Stimulated activated CD4-positive, alpha-beta T cell treated with anti-CD3 and anti-CD28 coated beads, Interleukin-15, amount 100 ng/mL, for 48 hours (primary cell): ENCODE data around the gene GPRC6A.
"Not testable (repeated sequence)": the region's sequence is repeated elsewhere in the genome, so short reads cannot be mapped to it uniquely, and the experiment has no call there.

Experiments used
- DNase-seq, 2 donors: peaks; one replicate each; pipeline ENCODE4 v3.0.0-alpha.2; 2020; ENCODE audit warnings: low read depth in 2 of 2

GPRC6A gene, protein sequence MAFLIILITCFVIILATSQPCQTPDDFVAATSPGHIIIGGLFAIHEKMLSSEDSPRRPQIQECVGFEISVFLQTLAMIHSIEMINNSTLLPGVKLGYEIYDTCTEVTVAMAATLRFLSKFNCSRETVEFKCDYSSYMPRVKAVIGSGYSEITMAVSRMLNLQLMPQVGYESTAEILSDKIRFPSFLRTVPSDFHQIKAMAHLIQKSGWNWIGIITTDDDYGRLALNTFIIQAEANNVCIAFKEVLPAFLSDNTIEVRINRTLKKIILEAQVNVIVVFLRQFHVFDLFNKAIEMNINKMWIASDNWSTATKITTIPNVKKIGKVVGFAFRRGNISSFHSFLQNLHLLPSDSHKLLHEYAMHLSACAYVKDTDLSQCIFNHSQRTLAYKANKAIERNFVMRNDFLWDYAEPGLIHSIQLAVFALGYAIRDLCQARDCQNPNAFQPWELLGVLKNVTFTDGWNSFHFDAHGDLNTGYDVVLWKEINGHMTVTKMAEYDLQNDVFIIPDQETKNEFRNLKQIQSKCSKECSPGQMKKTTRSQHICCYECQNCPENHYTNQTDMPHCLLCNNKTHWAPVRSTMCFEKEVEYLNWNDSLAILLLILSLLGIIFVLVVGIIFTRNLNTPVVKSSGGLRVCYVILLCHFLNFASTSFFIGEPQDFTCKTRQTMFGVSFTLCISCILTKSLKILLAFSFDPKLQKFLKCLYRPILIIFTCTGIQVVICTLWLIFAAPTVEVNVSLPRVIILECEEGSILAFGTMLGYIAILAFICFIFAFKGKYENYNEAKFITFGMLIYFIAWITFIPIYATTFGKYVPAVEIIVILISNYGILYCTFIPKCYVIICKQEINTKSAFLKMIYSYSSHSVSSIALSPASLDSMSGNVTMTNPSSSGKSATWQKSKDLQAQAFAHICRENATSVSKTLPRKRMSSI

GRCh38 chr6:116828983-116829382, at the start of gene GPRC6A:
Gene GPRC6A, minus strand, starts transcription at chr6:116829083. Its CDS starts 70 bp downstream, at chr6:116829013.
- no peak for DNase-seq

DNA sequence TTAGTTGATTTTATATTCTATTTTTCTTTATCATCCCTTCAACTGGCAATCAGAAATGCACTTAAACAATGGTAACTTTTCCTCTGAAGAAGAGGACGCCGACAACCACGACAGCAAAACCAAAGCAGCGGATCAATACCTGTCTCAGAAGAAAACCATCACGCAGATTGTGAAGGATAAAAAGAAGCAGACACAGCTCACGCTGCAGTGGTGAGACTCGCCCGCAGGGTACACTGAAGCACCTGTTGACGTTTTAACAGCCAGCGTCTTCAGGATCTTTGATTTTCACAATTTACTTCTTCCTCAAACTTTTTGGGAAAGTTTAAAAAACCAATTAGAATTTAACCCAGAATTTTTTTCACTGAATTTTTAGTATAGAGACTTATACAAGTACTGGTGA, 48.9 kb upstream of the GPRC6A start:
- DNase-seq: no peak

- DNase-seq: no peak
These were observed 48.0 kb upstream of the GPRC6A start, which contains the start of gene RFX6 for GRCh38 chr6:116876635-116877611. Gene RFX6, plus strand, starts transcription at chr6:116877242. Its CDS starts 34 bp downstream, at chr6:116877276.

- no peak for DNase-seq
These were observed 47.2 kb upstream of the GPRC6A start for GRCh38 chr6:116876107-116876506.

DNA sequence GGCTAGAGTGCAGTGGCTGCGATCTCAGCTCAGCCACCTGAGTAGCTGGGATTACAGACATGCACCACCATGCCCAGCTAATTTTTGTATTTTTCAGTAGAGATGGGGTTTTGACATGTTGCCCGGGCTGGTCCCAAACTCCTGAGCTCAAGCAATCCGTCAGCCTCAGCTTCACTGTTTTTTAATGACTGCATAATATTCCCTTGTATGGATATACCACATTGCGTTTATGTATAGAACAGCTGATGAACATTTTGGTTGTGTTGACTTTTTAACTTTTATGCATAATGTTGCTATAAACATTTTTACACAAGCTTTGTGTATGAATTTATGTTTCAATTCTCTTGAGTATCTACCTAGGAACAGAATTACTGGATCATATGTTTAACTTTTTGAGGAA, 43.9 kb upstream of the GPRC6A start:
- DNase-seq: no peak

- no peak for DNase-seq
These were observed 37.5 kb upstream of the GPRC6A start for GRCh38 chr6:116866281-116866871.

DNA sequence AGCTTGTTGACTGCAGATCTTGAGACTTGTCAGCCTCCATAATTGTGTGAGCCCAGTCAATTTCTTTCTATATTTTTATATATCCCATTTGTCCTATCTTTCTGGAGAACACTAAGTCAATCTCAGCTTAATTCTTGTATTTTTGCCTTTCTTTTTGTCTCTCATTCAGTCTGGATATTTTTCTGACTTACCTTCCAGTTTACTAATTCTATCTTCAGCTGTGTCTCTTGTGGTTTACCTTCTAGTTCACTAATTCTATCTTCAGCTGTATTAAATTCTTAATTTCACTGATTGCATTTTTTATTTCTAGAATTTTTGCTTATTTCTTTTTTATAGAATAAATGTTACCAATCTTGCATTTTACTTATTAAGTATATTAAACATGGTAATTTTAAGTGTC, 30.4 kb upstream of the GPRC6A start:
- no peak for DNase-seq

- no peak for DNase-seq
These were observed 29.2 kb upstream of the GPRC6A start for GRCh38 chr6:116858060-116858459.

- no peak for DNase-seq
These were observed 18.3 kb upstream of the GPRC6A start for GRCh38 chr6:116847227-116847626.

DNA sequence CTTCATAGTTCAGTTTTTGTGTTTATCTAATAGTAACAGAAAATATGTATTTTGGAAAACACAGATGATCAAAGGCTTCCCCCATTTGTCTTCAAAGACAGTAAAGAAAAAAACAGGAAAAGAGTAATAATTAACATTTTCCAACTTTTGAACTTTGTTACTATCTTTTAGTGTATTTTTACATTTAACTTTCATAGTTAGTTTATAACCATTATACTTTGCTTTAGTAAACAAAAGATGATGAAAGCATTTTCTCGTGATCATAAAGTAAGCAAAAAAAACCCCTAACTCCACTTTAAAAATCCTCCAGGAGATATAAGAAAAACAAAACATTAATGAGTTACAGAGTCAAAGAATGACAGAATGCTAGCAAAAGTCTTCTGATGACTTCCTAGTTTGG, 13.6 kb upstream of the GPRC6A start:
- no peak for DNase-seq

DNA sequence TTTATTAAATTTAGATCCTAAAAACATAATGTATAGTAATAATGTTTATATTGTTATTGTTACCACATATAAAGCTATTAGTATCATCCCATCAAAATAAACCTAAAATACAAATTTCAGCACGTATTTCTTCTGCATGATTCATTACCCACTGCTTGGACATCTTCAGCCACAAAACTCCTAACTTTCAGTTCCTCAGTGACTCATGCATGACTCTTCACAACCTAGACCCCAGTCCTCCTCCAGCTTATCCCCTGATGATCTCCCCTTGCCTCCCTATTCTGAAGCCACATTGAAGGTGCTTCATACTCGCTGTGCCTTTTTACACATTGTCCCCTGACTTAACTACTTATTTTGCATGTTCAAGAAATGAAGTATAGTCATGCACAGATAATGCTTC, 11.2 kb upstream of the GPRC6A start:
- DNase-seq: no peak

DNA sequence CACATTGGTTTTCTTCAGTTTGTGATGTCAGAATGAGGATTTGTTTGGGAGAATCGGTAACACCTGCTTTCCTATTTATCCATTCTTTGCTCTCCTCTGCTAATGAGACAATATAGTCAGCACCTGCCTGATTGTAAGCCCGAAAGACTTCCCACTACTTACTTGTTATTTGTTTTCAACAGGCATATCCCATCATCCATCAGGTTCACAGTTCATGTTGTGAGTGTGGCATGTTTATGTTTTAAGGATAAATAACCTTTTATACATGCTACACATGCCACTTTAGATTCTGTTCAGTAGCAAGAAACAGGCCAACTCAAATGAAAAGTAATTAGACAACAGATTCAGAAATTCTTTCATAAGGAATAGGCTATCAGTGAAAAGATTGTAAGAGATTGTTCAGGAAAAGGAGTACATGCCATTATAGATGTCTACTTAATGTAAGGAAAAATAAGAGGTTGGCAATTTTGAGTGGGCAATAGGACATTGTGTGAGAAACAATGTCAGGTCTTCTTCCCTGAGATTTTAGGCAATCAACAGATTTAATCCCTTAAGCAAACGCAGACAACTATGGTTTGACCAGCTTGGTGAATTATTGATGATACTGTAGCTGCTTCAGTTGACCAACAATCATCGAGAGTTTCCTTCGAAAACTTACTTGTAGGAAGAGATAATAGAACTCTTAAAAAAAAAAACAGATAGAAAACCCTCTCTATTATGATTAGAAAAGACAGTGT, 7.9 kb upstream of the GPRC6A start:
- DNase-seq: no peak

- DNase-seq: not testable (repeated sequence)
These were observed 5.6 kb upstream of the GPRC6A start for GRCh38 chr6:116834526-116834925.

DNA sequence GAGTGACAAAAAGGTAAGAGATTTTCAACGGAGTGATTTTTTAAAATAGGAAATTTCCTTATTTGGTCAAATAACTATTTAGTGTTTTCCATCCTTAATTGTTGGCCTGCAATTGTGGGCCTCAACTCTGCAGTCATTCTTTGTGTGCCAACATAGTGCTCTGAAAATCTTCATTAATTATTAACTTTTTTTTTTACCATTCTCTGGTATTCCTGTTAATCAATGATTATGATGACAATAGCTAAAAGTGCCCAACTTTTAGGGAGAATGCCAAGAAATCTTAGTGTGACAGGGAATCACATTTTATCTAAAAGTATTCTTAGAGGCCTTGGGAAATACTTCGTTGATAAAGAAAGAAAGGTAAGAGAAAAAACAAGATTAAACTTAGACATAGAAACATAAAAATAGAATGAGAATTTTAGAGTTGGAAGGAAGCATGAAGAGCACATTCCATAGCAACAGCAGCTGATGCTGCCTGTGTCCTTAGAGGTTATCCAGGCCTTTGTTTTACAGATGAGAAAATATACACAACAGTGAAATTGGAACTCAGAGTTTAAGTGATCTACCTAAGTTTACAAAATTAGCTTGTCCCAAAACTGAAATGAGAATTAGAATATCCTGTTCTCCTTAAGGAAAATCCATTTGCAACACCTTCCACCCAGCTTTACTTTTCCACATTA, 1.2 kb downstream of the GPRC6A start:
- DNase-seq: no peak

DNA sequence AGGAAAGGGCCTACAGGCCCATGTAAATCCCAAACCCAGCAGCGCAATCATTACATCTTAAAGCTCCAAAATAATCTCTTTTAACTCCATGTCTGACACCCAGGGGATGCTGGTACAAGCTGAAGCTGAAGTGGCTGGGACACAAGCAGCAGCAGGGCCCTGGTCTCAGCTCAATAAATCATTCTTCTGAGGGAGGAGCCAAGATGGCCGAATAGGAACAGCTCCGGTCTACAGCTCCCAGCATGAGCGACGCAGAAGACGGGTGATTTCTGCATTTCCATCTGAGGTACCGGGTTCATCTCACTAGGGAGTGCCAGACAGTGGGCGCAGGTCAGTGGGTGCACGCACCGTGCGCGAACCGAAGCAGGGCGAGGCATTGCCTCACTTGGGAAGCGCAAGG, 12.5 kb downstream of the GPRC6A start:
- not testable (repeated sequence) for DNase-seq

DNA sequence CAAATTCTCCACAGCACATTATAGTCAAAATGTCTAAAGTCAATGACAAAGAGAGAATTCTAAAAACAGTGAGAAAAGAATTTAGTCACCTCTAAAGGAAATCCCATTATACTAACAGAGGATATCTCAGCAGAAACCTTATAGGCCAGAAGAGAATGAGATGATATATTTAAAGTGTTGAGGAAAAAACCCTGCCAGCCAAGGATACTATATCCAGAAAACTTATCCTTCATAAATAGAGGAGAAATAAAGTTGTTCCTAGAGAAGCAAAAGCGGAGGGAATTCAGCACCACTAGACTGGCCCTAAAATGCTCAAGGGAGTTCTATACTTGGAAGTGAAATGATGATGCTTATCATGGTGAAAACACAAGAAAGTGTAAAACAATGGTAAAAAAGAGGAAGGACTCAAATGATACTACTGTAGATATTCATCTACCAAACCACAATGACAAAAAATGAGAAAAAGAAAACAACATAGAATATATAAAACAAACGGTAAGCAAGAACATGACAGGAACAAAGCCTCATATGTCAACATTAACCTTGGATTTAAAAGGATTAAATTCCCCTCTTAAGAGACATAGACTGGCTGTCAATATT, 16.7 kb downstream of the GPRC6A start:
- DNase-seq: no peak

GRCh38 chr6:116801971-116802370, 26.9 kb downstream of the GPRC6A start:
- no peak for DNase-seq

DNA sequence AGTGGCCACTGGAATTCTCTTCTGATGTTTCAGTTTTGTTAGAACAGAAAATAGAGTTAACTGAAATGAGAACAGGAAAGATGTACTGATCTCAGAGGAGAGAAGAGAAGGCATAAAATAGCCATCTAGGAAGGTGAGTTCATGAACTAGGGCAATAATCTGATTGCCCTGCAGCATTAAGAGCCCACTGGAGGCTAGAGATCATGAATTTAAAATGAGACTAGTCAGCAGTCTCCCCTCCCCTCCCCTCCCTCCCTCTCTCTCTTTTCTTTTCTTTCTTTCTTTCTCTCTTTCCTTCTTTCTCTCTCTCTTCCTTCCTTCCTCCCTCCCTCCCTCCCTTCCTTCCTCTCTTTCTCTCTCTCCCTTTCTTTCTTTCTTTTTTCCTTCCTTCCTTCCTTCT, 28.9 kb downstream of the GPRC6A start:
- no peak for DNase-seq

- no peak for DNase-seq
These were observed 31.3 kb downstream of the GPRC6A start for GRCh38 chr6:116797585-116797984.
